Measurements from ENCODE around the gene CHST9.

Gene CHST9

GRCh38 chr18:27049969-27050368 is 135.1 kb downstream of the CHST9 start:
- WGBS, 2 experiments (ENCODE audit: insufficient coverage in 2 of 2) = 86 to 87% methylated on average over 2 to 3 of the region's 4 CpGs
- H3K27ac ChIP-seq (ENCODE audit: low read depth, low read length, severe bottlenecking) = no peak overlapping the region
- no peak overlapping the region for H3K4me3 ChIP-seq (ENCODE audit: extremely low read depth, insufficient read depth, low read length, poor library complexity, severe bottlenecking)
- H3K36me3 ChIP-seq (ENCODE audit: control insufficient read depth, insufficient read depth, low read length) = no peaks in the 10 kb centered on the region
- no peaks in the 10 kb centered on the region for H3K9me3 ChIP-seq (ENCODE audit: control insufficient read depth, low read length)
- H3K4me1 ChIP-seq (ENCODE audit: control insufficient read depth, insufficient read depth, low read length, poor library complexity, severe bottlenecking) = no peaks in the 10 kb centered on the region

- no peaks in the 10 kb centered on the region for H3K4me1 ChIP-seq (ENCODE audit: control insufficient read depth, insufficient read depth, low read length, poor library complexity, severe bottlenecking)
- H3K27ac ChIP-seq (ENCODE audit: low read depth, low read length, severe bottlenecking) = no peak overlapping the region
- WGBS, 2 experiments (ENCODE audit: insufficient coverage in 2 of 2) = no CpG with 5 or more reads among the region's 3 CpGs
- no peaks in the 10 kb centered on the region for H3K9me3 ChIP-seq (ENCODE audit: control insufficient read depth, low read length)
- no peaks in the 10 kb centered on the region for H3K36me3 ChIP-seq (ENCODE audit: control insufficient read depth, insufficient read depth, low read length)
- H3K4me3 ChIP-seq (ENCODE audit: extremely low read depth, insufficient read depth, low read length, poor library complexity, severe bottlenecking) = no peak overlapping the region
Observed at GRCh38 chr18:27045342-27045741, 139.8 kb downstream of the CHST9 start.

GRCh38 chr18:27042177-27042576 is 142.9 kb downstream of the CHST9 start:
- no peaks in the 10 kb centered on the region for H3K4me1 ChIP-seq (ENCODE audit: control insufficient read depth, insufficient read depth, low read length, poor library complexity, severe bottlenecking)
- no peak overlapping the region for H3K27ac ChIP-seq (ENCODE audit: low read depth, low read length, severe bottlenecking)
- no peaks in the 10 kb centered on the region for H3K36me3 ChIP-seq (ENCODE audit: control insufficient read depth, insufficient read depth, low read length)
- no peaks in the 10 kb centered on the region for H3K9me3 ChIP-seq (ENCODE audit: control insufficient read depth, low read length)
- H3K4me3 ChIP-seq (ENCODE audit: extremely low read depth, insufficient read depth, low read length, poor library complexity, severe bottlenecking) = no peak overlapping the region

- WGBS, 2 experiments (ENCODE audit: insufficient coverage in 2 of 2) = no CpG with 5 or more reads among the region's 2 CpGs
- no peaks in the 10 kb centered on the region for H3K9me3 ChIP-seq (ENCODE audit: control insufficient read depth, low read length)
- no peaks in the 10 kb centered on the region for H3K36me3 ChIP-seq (ENCODE audit: control insufficient read depth, insufficient read depth, low read length)
- no peak overlapping the region for H3K27ac ChIP-seq (ENCODE audit: low read depth, low read length, severe bottlenecking)
- no peaks in the 10 kb centered on the region for H3K4me1 ChIP-seq (ENCODE audit: control insufficient read depth, insufficient read depth, low read length, poor library complexity, severe bottlenecking)
- H3K4me3 ChIP-seq (ENCODE audit: extremely low read depth, insufficient read depth, low read length, poor library complexity, severe bottlenecking) = no peak overlapping the region
Observed at GRCh38 chr18:27040796-27041195, 144.3 kb downstream of the CHST9 start.

- H3K4me3 ChIP-seq (ENCODE audit: extremely low read depth, insufficient read depth, low read length, poor library complexity, severe bottlenecking) = no peak overlapping the region
- no peak overlapping the region for H3K27ac ChIP-seq (ENCODE audit: low read depth, low read length, severe bottlenecking)
- peaks cover 8% of the 10 kb centered on the region for H3K4me1 ChIP-seq (ENCODE audit: control insufficient read depth, insufficient read depth, low read length, poor library complexity, severe bottlenecking)
- 74 to 80% methylated on average over 3 to 4 of the region's 5 CpGs for WGBS, 2 experiments (ENCODE audit: insufficient coverage in 2 of 2)
- no peaks in the 10 kb centered on the region for H3K36me3 ChIP-seq (ENCODE audit: control insufficient read depth, insufficient read depth, low read length)
- no peaks in the 10 kb centered on the region for H3K9me3 ChIP-seq (ENCODE audit: control insufficient read depth, low read length)
Observed at GRCh38 chr18:27033722-27034121, 151.4 kb downstream of the CHST9 start.

- Histone ChIP-seq H3K4me3 (ENCODE audit: extremely low read depth, insufficient read depth, low read length, poor library complexity, severe bottlenecking) (no peak overlapping the region), H3K4me1 (ENCODE audit: control insufficient read depth, insufficient read depth, low read length, poor library complexity, severe bottlenecking) (peaks cover 8% of the 10 kb centered on the region), H3K27ac (ENCODE audit: low read depth, low read length, severe bottlenecking) (no peak overlapping the region), H3K9me3 (ENCODE audit: control insufficient read depth, low read length) (no peaks in the 10 kb centered on the region), H3K36me3 (ENCODE audit: control insufficient read depth, insufficient read depth, low read length) (no peaks in the 10 kb centered on the region)
- 83 to 91% methylated on average over 7 to 9 of the region's 9 CpGs for WGBS, 2 experiments (ENCODE audit: insufficient coverage in 2 of 2)
Observed at GRCh38 chr18:27030421-27030820, 154.7 kb downstream of the CHST9 start.

- 0 to 30% methylated on average over 1 to 2 of the region's 3 CpGs for WGBS, 2 experiments (ENCODE audit: insufficient coverage in 2 of 2)
Observed at GRCh38 chr18:27022477-27022876, 162.6 kb downstream of the CHST9 start.

GRCh38 chr18:27017901-27018500 is 167.1 kb downstream of the CHST9 start:
- H3K4me1 ChIP-seq (ENCODE audit: control insufficient read depth, insufficient read depth, low read length, poor library complexity, severe bottlenecking) = peaks cover 8% of the 10 kb centered on the region
- H3K27ac ChIP-seq (ENCODE audit: low read depth, low read length, severe bottlenecking) = no peak overlapping the region
- 50% methylated on average over 1 of the region's 2 CpGs; no CpG with 5 or more reads in 1 of the 2 experiments for WGBS, 2 experiments (ENCODE audit: insufficient coverage in 2 of 2)
- no peaks in the 10 kb centered on the region for H3K36me3 ChIP-seq (ENCODE audit: control insufficient read depth, insufficient read depth, low read length)
- no peaks in the 10 kb centered on the region for H3K9me3 ChIP-seq (ENCODE audit: control insufficient read depth, low read length)
- no peak overlapping the region for H3K4me3 ChIP-seq (ENCODE audit: extremely low read depth, insufficient read depth, low read length, poor library complexity, severe bottlenecking)

More at GRCh38 chr18:27022477-27022876, 162.6 kb downstream of the CHST9 start:
- Histone ChIP-seq H3K9me3 (ENCODE audit: control insufficient read depth, low read length) (no peaks in the 10 kb centered on the region), H3K36me3 (ENCODE audit: control insufficient read depth, insufficient read depth, low read length) (no peaks in the 10 kb centered on the region), H3K4me3 (ENCODE audit: extremely low read depth, insufficient read depth, low read length, poor library complexity, severe bottlenecking) (no peak overlapping the region), H3K27ac (ENCODE audit: low read depth, low read length, severe bottlenecking) (no peak overlapping the region), H3K4me1 (ENCODE audit: control insufficient read depth, insufficient read depth, low read length, poor library complexity, severe bottlenecking) (peaks cover 8% of the 10 kb centered on the region)

GRCh38 chr18:27014841-27015240 is 170.3 kb downstream of the CHST9 start:
- no CpG with 5 or more reads among the region's 1 CpG for WGBS, 2 experiments (ENCODE audit: insufficient coverage in 2 of 2)
- Histone ChIP-seq H3K27ac (ENCODE audit: low read depth, low read length, severe bottlenecking) (no peak overlapping the region), H3K36me3 (ENCODE audit: control insufficient read depth, insufficient read depth, low read length) (no peaks in the 10 kb centered on the region), H3K4me1 (ENCODE audit: control insufficient read depth, insufficient read depth, low read length, poor library complexity, severe bottlenecking) (no peaks in the 10 kb centered on the region), H3K4me3 (ENCODE audit: extremely low read depth, insufficient read depth, low read length, poor library complexity, severe bottlenecking) (no peak overlapping the region), H3K9me3 (ENCODE audit: control insufficient read depth, low read length) (no peaks in the 10 kb centered on the region)

- peaks cover 8% of the 10 kb centered on the region for H3K4me1 ChIP-seq (ENCODE audit: control insufficient read depth, insufficient read depth, low read length, poor library complexity, severe bottlenecking)
- 89 to 94% methylated on average over 2 of the region's 2 CpGs for WGBS, 2 experiments (ENCODE audit: insufficient coverage in 2 of 2)
- H3K9me3 ChIP-seq (ENCODE audit: control insufficient read depth, low read length) = no peaks in the 10 kb centered on the region
- no peaks in the 10 kb centered on the region for H3K36me3 ChIP-seq (ENCODE audit: control insufficient read depth, insufficient read depth, low read length)
- H3K27ac ChIP-seq (ENCODE audit: low read depth, low read length, severe bottlenecking) = no peak overlapping the region
- H3K4me3 ChIP-seq (ENCODE audit: extremely low read depth, insufficient read depth, low read length, poor library complexity, severe bottlenecking) = no peak overlapping the region
Observed at GRCh38 chr18:27010784-27011183, 174.3 kb downstream of the CHST9 start.

- no CpG with 5 or more reads among the region's 1 CpG for WGBS, 2 experiments (ENCODE audit: insufficient coverage in 2 of 2)
Observed at GRCh38 chr18:27009293-27009692, 175.8 kb downstream of the CHST9 start.

More at GRCh38 chr18:27009293-27009692, 175.8 kb downstream of the CHST9 start:
- H3K9me3 ChIP-seq (ENCODE audit: control insufficient read depth, low read length) = no peaks in the 10 kb centered on the region
- H3K27ac ChIP-seq (ENCODE audit: low read depth, low read length, severe bottlenecking) = no peak overlapping the region
- peaks cover 8% of the 10 kb centered on the region for H3K4me1 ChIP-seq (ENCODE audit: control insufficient read depth, insufficient read depth, low read length, poor library complexity, severe bottlenecking)
- H3K4me3 ChIP-seq (ENCODE audit: extremely low read depth, insufficient read depth, low read length, poor library complexity, severe bottlenecking) = no peak overlapping the region
- H3K36me3 ChIP-seq (ENCODE audit: control insufficient read depth, insufficient read depth, low read length) = no peaks in the 10 kb centered on the region
